Measurements from ENCODE around the gene KAZN.

The KAZN gene

DNA sequence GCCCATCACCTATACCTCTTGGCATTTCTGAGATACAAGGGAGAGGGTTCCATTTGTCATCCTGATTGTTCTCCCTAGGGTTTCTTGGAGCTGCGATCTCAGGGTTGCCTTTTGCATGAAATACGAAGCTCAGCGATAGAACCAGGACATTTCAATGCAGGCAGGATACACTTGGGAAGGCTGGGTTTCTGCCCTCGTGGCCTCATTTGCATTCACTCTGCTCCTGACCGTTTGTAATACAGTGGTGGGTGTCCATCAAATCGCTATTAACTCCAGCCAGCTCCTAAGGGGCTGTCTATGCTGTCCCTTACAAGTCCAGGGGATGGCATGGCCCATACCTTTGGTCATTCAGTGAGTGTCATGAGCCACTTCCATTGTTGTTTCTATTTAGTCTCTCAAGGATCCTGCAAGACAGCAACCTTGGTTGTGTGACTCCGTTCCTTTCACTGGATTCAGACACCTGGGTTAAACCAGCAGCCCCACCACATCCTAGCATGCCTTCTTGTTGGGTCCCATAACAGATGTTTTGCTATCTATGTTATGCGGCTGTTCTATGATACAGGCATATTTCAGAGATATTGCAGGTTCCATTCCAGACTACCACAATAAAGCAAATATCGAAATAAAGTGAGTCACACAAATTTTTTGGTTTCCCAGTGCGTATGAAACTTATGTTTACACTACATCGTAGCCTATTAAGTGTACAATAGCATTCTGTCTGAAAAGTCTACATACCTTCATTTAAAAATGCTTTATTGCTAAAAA lies 18.3 kb downstream of the KAZN start:
- Mint-ChIP-seq H3K4me1 (peaks cover 43% of the 10 kb centered on the region), H3K4me3 (no peak overlapping the region), H3K27me3 (ENCODE audit: low read depth, poor library complexity) (peaks cover 4% of the 10 kb centered on the region), H3K36me3 (ENCODE audit: low read depth) (peaks cover 43% of the 10 kb centered on the region), H3K9me3 (peaks cover 16% of the 10 kb centered on the region), H3K27ac (peak overlapping the region; percentile 29)
- DNase-seq, result no peak
- TF ChIP-seq, protein P1, sequence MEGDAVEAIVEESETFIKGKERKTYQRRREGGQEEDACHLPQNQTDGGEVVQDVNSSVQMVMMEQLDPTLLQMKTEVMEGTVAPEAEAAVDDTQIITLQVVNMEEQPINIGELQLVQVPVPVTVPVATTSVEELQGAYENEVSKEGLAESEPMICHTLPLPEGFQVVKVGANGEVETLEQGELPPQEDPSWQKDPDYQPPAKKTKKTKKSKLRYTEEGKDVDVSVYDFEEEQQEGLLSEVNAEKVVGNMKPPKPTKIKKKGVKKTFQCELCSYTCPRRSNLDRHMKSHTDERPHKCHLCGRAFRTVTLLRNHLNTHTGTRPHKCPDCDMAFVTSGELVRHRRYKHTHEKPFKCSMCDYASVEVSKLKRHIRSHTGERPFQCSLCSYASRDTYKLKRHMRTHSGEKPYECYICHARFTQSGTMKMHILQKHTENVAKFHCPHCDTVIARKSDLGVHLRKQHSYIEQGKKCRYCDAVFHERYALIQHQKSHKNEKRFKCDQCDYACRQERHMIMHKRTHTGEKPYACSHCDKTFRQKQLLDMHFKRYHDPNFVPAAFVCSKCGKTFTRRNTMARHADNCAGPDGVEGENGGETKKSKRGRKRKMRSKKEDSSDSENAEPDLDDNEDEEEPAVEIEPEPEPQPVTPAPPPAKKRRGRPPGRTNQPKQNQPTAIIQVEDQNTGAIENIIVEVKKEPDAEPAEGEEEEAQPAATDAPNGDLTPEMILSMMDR (IDR thresholded peaks at IDR 0.05), result no peak

DNA sequence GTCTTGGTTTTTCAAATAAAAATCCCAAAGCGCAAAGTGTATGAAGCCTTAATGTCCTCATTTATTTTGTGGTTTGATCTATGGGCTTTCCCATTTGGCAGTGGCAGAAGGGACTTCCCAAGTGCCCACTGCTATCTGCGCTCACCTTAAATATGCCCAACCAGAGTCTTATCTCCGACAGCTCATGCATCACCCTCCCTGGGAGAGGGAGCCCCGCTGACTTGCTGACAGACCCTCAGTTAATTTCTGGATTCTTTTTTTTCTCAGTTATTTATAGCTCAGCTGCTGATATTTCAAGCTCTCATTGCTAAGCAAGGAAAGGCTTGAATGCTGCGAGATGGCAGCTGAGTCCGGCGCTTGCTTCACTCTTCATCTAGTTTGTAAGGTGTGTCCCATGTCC lies 19.3 kb downstream of the KAZN start:
- peaks cover 43% of the 10 kb centered on the region for H3K4me1 Mint-ChIP-seq
- H3K36me3 Mint-ChIP-seq (ENCODE audit: low read depth), result peaks cover 50% of the 10 kb centered on the region
- H3K27ac Mint-ChIP-seq, result no peak overlapping the region
- no peaks in the 10 kb centered on the region for H3K27me3 Mint-ChIP-seq (ENCODE audit: low read depth, poor library complexity)
- H3K9me3 Mint-ChIP-seq, result peaks cover 23% of the 10 kb centered on the region
- TF ChIP-seq, protein P1 (IDR thresholded peaks at IDR 0.05), result no peak
- no peak for DNase-seq
- H3K4me3 Mint-ChIP-seq, result no peak overlapping the region

DNA sequence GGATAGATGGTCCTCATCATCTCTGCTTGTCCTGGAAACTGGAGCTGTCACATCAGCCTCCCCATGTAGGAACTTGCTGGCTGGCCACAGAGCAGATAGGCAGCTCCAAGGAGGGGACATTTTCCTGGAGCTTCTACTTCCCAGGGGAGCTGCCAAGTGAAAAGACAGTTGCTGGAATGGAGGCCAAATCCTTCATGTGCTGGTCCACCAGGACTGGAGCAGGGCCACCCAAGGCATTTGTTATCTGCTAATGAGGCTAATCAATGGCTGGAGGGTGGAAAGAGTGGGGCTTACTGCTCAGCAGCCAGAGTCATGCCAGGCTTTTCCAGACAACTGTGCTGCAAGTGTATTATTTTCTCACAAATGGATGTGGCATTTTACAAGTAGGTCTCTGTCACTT lies 22.5 kb downstream of the KAZN start:
- no peak overlapping the region for H3K4me3 Mint-ChIP-seq
- TF ChIP-seq, protein P1 (IDR thresholded peaks at IDR 0.05), result no peak
- H3K9me3 Mint-ChIP-seq, result peaks cover 31% of the 10 kb centered on the region
- no peaks in the 10 kb centered on the region for H3K27me3 Mint-ChIP-seq (ENCODE audit: low read depth, poor library complexity)
- H3K36me3 Mint-ChIP-seq (ENCODE audit: low read depth), result peaks cover 49% of the 10 kb centered on the region
- H3K4me1 Mint-ChIP-seq, result peaks cover 42% of the 10 kb centered on the region
- no peak overlapping the region for H3K27ac Mint-ChIP-seq
- DNase-seq, result no peak

DNA sequence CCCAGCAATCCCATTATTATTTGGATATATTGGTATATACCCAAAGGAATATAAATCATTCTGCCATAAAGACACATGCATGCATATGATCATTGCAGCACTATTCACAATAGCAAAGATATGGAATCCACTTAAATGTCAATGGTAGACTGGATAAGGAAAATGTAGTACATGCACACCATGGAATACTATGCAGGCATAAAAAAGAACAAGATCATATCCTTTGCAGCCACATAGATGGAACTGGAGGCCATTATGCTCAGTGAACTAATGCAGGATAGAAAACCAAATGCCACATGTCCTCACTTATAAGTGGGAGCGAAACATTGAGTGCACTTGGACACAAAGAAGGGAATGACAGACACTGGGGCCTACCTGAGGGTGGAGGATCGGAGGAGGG lies 24.6 kb downstream of the KAZN start:
- H3K36me3 Mint-ChIP-seq (ENCODE audit: low read depth), result peaks cover 40% of the 10 kb centered on the region
- no peak overlapping the region for H3K27ac Mint-ChIP-seq
- peaks cover 44% of the 10 kb centered on the region for H3K4me1 Mint-ChIP-seq
- DNase-seq, result no peak
- peaks cover 31% of the 10 kb centered on the region for H3K9me3 Mint-ChIP-seq
- TF ChIP-seq, protein P1 (IDR thresholded peaks at IDR 0.05), result no peak
- no peak overlapping the region for H3K4me3 Mint-ChIP-seq
- H3K27me3 Mint-ChIP-seq (ENCODE audit: low read depth, poor library complexity), result no peaks in the 10 kb centered on the region

DNA sequence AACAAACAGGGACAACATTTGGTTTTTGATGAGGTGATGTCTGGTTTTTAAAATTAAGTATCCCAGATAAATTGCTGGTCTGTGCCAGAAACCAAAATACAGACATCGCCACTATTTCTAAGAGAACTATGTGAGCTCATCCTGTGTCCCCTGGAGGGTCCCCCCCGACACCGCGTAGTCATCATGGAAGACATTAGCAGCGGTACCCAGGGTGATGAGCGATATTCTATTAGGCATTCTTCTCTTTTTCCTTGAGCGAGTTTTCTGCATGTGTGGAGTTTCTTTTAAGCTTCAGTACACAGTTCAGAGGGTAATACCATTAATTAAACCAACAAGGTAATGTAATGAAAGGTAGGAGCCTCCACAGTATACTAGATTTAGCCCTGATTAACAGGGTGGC lies 26.5 kb downstream of the KAZN start:
- H3K4me1 Mint-ChIP-seq, result peaks cover 39% of the 10 kb centered on the region
- no peak for DNase-seq
- H3K36me3 Mint-ChIP-seq (ENCODE audit: low read depth), result peaks cover 28% of the 10 kb centered on the region
- peak overlapping the region; percentile 68 for H3K27ac Mint-ChIP-seq
- no peak overlapping the region for H3K4me3 Mint-ChIP-seq
- H3K27me3 Mint-ChIP-seq (ENCODE audit: low read depth, poor library complexity), result no peaks in the 10 kb centered on the region
- peaks cover 19% of the 10 kb centered on the region for H3K9me3 Mint-ChIP-seq
- TF ChIP-seq, protein P1 (IDR thresholded peaks at IDR 0.05), result no peak

GRCh38 chr1:14625572-14625971 lies 27.1 kb downstream of the KAZN start:
- TF ChIP-seq, protein P1 (IDR thresholded peaks at IDR 0.05), result no peak
- H3K4me3 Mint-ChIP-seq, result no peak overlapping the region
- peak overlapping the region; percentile 68 for H3K27ac Mint-ChIP-seq
- H3K27me3 Mint-ChIP-seq (ENCODE audit: low read depth, poor library complexity), result no peaks in the 10 kb centered on the region
- H3K4me1 Mint-ChIP-seq, result peaks cover 39% of the 10 kb centered on the region
- H3K9me3 Mint-ChIP-seq, result peaks cover 19% of the 10 kb centered on the region
- H3K36me3 Mint-ChIP-seq (ENCODE audit: low read depth), result peaks cover 27% of the 10 kb centered on the region
- DNase-seq, result no peak

Measured in nephron progenitor cell (in vitro differentiated cells).